Activated CD4-positive, alpha-beta T cell treated with anti-CD3 and anti-CD28 coated beads, Interleukin-2, amount 10 ng/mL, durations not matched to agents 7 days and 5 days (primary cell): ENCODE data around the gene ARHGEF26. TPM values are rescaled to one million over a fixed set of nuclear protein-coding genes. Genes with fewer than 3 reads are reported as not detected.

Source experiments
- CTCF ChIA-PET: fragments of 350-600 bp; sonication (Branson Sonifier 250); formaldehyde crosslinking; loops from one replicate; lab custom pipeline; 2021; ENCODE audit warnings: antibody characterized with exemption; lab: Charles Lee
- POLR2A ChIA-PET: fragments of 350-600 bp; sonication (Branson Sonifier 250); formaldehyde crosslinking; loops from one replicate; lab custom pipeline; 2021; ENCODE audit warnings: antibody characterized with exemption; lab: Charles Lee
- DNase-seq: peaks from one replicate; pipeline ENCODE4 v3.0.0-alpha.2; 2020
- H3K27ac Mint-ChIP-seq: one replicate; pipeline ENCODE4 v1.8.0; 2021; ENCODE audit warnings: mild to moderate bottlenecking, moderate library complexity, mixed read lengths
- H3K27me3 Mint-ChIP-seq: one replicate; pipeline ENCODE4 v1.8.0; 2021; ENCODE audit warnings: mixed read lengths
- H3K36me3 Mint-ChIP-seq: one replicate; pipeline ENCODE4 v1.8.0; 2021; ENCODE audit warnings: low read depth, mixed read lengths
- H3K4me1 Mint-ChIP-seq: one replicate; pipeline ENCODE4 v1.8.0; 2021; ENCODE audit warnings: mixed read lengths
- H3K4me3 Mint-ChIP-seq: one replicate; pipeline ENCODE4 v1.8.0; 2021; ENCODE audit warnings: mild to moderate bottlenecking, moderate library complexity, mixed read lengths
- H3K9me3 Mint-ChIP-seq: one replicate; pipeline ENCODE4 v1.8.0; 2021; ENCODE audit warnings: mixed read lengths
- total RNA-seq, 2 experiments: library from RNA; stranded (reverse); gene quantifications; one replicate each; pipeline ENCODE4 v1.2.3, GENCODE V29; 2021

ARHGEF26 gene
- total RNA-seq, 2 experiments from 2014 or later: 0.02 to 0.06 TPM

DNA sequence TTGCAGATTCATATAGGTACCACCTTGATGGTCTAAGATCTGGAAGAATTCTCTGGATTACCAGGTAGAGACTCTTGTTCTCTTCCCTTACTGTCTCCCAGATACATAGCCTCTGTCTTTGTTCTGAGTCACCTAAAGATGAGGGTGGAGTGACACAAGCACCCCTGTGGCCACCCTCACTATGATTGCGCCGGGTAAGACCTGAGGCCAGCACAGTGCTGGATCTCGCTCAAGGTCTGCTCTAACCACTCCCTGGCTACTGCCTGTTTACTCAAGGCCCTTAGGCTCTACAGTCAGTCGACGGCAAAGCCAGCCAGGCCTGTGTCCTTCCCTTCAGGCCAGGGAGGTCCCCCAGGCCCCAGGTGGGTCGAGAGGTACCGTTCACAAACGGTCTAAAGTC lies 88.3 kb downstream of the ARHGEF26 start:
- no peaks in the 10 kb centered on the region for H3K4me1 Mint-ChIP-seq
- ChIA-PET POLR2A (no interaction called here), CTCF (no interaction called here)
- H3K27ac Mint-ChIP-seq: no peak overlapping the region
- H3K9me3 Mint-ChIP-seq: no peaks in the 10 kb centered on the region
- H3K27me3 Mint-ChIP-seq: peaks cover 2% of the 10 kb centered on the region
- H3K36me3 Mint-ChIP-seq: no peaks in the 10 kb centered on the region
- no peak for DNase-seq
- no peak overlapping the region for H3K4me3 Mint-ChIP-seq

DNA sequence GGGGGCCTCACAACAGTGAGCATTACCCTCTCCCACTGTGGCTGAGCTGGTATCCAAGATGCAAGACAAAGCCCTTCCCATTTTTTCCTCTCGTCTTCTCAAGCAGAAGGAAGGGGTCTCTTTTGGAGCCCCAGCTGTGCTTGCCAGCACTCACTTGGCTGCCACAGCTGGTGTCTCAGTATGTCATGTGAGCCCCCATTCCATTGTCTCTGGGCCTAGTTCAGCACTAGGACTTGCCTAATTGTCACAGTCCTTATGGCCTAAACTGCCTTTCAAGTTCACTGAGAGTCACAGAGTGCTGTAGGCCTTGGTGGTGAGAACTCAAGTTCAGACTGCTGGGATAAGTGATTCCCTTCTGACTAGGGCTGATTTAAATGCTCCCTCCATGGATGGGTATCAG lies 89.8 kb downstream of the ARHGEF26 start:
- H3K27ac Mint-ChIP-seq: no peak overlapping the region
- H3K4me1 Mint-ChIP-seq: no peaks in the 10 kb centered on the region
- no peak for DNase-seq
- no peaks in the 10 kb centered on the region for H3K36me3 Mint-ChIP-seq
- ChIA-PET POLR2A (no interaction called here), CTCF (no interaction called here)
- no peaks in the 10 kb centered on the region for H3K9me3 Mint-ChIP-seq
- no peak overlapping the region for H3K4me3 Mint-ChIP-seq
- peaks cover 2% of the 10 kb centered on the region for H3K27me3 Mint-ChIP-seq

DNA sequence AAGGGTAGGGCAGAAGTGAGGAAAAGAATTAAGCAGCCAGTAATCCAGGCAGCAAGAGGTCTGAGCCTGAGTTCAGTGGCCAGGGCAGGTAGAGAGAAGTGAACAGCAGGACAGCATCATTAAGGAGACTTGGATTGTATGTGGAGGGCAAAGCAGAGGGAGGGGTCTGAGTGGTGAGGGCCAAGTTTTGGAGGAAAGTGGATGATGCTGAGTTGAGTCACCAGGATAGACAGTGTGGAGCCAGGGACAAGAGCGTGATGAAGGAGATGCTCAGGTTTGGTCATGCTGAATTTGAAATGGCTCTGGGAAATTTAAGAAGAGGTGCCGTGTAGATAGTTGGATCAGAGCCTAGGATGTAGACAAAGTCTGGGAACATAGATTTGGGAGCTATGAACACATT lies 93.1 kb downstream of the ARHGEF26 start:
- CTCF ChIA-PET: no interaction called here
- H3K27me3 Mint-ChIP-seq: no peaks in the 10 kb centered on the region
- POLR2A ChIA-PET: no interaction called here
- no peaks in the 10 kb centered on the region for H3K4me1 Mint-ChIP-seq
- no peak overlapping the region for H3K27ac Mint-ChIP-seq
- no peaks in the 10 kb centered on the region for H3K9me3 Mint-ChIP-seq
- no peak overlapping the region for H3K4me3 Mint-ChIP-seq
- H3K36me3 Mint-ChIP-seq: no peaks in the 10 kb centered on the region
- no peak for DNase-seq

DNA sequence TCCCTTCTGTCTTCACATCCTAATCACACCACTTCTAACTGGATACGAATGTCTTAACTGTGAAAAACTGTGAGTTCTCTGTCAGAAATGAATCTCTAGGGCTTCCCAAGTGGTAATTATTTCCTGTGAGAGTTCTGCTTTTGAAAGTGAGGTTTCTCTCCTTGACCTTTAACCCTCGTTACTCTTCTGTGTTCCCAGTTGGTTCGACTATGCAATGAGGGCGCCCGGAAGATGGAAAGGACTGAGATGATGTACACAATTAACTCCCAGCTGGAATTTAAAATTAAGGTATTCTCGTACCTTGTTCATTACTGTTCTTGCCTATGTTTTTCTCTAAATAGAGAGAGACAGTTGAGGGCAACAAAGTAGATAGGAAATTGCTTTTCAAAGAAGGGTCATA lies 96.5 kb downstream of the ARHGEF26 start:
- CTCF ChIA-PET: no interaction called here
- Mint-ChIP-seq H3K4me1 (no peaks in the 10 kb centered on the region), H3K27ac (no peak overlapping the region), H3K36me3 (no peaks in the 10 kb centered on the region), H3K4me3 (no peak overlapping the region), H3K9me3 (no peaks in the 10 kb centered on the region), H3K27me3 (peaks cover 3% of the 10 kb centered on the region)
- POLR2A ChIA-PET: no interaction called here
- DNase-seq: no peak

DNA sequence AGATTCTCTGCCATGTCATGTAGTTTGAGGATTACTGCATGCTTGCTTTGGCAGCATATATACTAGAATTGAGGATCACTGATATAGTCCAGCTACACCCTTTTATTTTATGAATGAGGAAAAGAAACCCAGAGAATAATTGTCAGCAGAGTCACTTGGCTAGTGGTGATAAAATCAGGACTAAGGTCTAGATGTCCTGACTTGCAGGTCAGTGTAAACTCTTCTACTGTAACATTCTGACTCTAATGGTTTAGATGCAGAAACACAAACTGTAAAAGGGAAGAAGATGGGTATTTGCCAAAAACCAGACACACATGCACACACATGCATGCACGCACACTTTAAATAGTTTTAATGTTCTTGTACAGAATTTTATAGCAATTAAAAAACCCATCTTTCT lies 97.5 kb downstream of the ARHGEF26 start:
- no peaks in the 10 kb centered on the region for H3K4me1 Mint-ChIP-seq
- no peaks in the 10 kb centered on the region for H3K36me3 Mint-ChIP-seq
- peaks cover 3% of the 10 kb centered on the region for H3K27me3 Mint-ChIP-seq
- H3K9me3 Mint-ChIP-seq: no peaks in the 10 kb centered on the region
- no peak for DNase-seq
- H3K4me3 Mint-ChIP-seq: no peak overlapping the region
- POLR2A ChIA-PET: no interaction called here
- CTCF ChIA-PET: no interaction called here
- H3K27ac Mint-ChIP-seq: no peak overlapping the region

DNA sequence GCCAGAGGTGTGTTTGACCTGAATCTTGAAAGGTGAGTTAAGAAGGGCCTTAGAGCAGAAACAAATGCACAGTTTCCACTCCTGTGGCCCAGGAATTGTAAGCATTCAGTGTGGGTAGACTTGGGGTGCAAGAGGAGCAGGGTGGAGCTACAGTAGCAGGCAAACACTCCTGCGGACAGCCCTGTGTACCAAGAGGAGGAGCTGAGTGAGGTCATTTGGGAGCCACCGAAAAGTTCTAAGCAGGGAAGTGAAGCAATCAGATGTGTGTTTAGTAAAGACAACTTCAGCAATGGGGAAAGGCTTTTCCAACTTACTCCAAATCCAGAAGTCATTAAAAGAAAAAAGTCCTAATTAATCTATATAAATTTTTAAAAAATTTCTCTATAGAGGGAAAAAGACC lies 99.3 kb downstream of the ARHGEF26 start:
- Mint-ChIP-seq H3K9me3 (no peaks in the 10 kb centered on the region), H3K27me3 (peaks cover 6% of the 10 kb centered on the region), H3K4me1 (no peaks in the 10 kb centered on the region), H3K27ac (no peak overlapping the region), H3K4me3 (no peak overlapping the region), H3K36me3 (no peaks in the 10 kb centered on the region)
- DNase-seq: no peak
- POLR2A ChIA-PET: no interaction called here
- CTCF ChIA-PET: no interaction called here

DNA sequence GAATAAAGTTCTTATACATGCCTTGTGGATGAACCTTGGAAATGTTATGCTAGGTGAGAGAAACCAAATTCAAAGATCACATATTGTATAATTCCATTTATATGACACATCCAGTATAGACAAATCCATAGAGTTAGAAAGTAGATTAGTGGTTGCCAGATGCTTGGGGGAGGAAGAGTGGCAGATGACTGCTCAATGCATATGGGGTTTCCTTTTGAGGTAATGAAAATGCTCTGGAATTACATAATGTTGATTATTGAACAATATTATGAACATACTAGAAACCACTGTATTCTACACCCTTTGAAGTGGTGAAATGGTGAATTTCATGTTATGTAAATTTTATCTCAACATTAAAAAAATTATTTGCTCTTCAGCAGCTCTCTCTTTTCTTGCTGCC lies 102.3 kb downstream of the ARHGEF26 start:
- no peak for DNase-seq
- no peak overlapping the region for H3K27ac Mint-ChIP-seq
- H3K27me3 Mint-ChIP-seq: peaks cover 19% of the 10 kb centered on the region
- no peak overlapping the region for H3K4me3 Mint-ChIP-seq
- ChIA-PET POLR2A (no interaction called here), CTCF (no interaction called here)
- H3K9me3 Mint-ChIP-seq: no peaks in the 10 kb centered on the region
- H3K4me1 Mint-ChIP-seq: no peaks in the 10 kb centered on the region
- no peaks in the 10 kb centered on the region for H3K36me3 Mint-ChIP-seq

DNA sequence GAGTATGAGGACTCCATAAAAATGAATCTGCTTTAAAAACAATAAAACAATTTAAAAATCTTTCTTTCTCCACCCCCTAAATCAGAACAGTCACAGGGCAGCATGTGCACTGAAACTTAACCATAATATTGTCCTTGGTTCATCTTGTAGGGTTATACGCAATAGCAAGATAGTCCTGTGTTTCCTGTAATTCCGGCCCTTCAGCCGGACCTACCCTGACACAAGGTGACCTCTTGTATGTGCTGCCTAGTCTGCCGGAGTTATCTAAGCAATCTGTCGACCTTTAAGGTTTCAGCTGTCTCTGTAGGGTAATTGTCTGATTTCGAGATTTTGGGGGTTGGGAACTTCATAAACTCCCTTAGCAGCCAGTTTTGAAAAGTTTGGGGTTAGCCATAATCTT lies 103.2 kb downstream of the ARHGEF26 start:
- Mint-ChIP-seq H3K36me3 (no peaks in the 10 kb centered on the region), H3K9me3 (no peaks in the 10 kb centered on the region), H3K4me3 (no peak overlapping the region), H3K4me1 (no peaks in the 10 kb centered on the region), H3K27me3 (peaks cover 19% of the 10 kb centered on the region), H3K27ac (no peak overlapping the region)
- POLR2A ChIA-PET: no interaction called here
- DNase-seq: no peak
- CTCF ChIA-PET: no interaction called here

DNA sequence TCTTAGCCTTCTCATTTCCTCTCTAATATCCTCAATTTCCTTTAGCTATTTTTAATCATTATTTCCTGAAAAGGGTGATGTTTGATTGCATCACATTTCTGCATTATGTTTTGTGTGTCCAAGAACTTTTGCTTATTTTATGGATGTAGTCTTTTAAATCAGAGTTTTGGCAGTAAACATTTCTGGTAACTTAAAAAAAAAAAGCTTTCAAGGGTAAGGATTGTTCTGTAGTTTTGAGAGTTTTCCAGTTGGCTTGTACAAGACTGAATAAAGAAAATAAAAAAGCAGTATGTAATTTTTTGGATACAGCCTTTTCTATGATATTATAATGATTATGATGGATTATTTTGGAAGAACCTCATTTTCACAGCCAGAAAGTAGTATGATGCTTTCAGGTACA lies 103.7 kb downstream of the ARHGEF26 start:
- Mint-ChIP-seq H3K27ac (no peak overlapping the region), H3K4me3 (no peak overlapping the region), H3K27me3 (peaks cover 19% of the 10 kb centered on the region), H3K4me1 (no peaks in the 10 kb centered on the region), H3K36me3 (no peaks in the 10 kb centered on the region), H3K9me3 (no peaks in the 10 kb centered on the region)
- CTCF ChIA-PET: no interaction called here
- no peak for DNase-seq
- POLR2A ChIA-PET: no interaction called here

DNA sequence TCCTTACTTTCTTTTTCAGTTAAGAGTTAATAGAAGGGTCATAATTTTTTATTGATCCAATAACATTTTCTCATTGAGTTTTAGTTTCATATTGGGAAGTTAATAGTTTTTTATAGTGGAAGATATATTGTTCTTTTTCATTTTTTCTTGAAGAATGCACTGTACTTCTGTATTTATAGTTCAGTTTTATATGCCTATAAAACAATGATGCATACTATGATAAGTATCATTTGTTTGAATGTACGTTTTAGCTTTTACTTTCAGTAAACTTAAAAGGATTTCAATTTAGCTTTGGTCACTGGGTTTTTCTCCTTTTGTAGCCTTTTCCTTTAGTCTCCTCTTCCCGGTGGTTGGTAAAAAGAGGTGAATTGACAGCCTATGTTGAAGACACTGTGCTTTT lies 104.3 kb downstream of the ARHGEF26 start:
- Mint-ChIP-seq H3K9me3 (no peaks in the 10 kb centered on the region), H3K4me1 (no peaks in the 10 kb centered on the region), H3K4me3 (no peak overlapping the region), H3K36me3 (no peaks in the 10 kb centered on the region), H3K27ac (no peak overlapping the region), H3K27me3 (peaks cover 19% of the 10 kb centered on the region)
- DNase-seq: no peak
- POLR2A ChIA-PET: no interaction called here
- CTCF ChIA-PET: no interaction called here

DNA sequence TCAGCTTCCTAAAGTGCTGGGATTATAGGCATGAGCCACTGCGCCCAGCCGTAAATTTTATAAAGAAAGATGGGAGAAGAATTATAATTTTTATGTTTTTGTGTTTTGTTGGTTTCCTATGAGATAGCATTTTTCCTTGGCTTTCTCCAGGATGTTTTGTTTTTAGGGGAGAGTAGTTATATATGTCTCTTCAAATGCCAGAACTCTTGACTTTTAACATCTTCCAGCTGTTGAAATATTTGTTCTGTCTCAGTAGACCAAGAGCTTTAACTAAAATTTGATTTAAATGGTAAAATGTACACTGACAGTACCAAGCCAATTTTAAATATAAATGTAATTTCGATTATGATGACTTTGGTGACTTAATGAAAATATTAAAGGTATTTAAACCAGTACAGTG lies 106.3 kb downstream of the ARHGEF26 start:
- POLR2A ChIA-PET: no interaction called here
- no peak overlapping the region for H3K4me3 Mint-ChIP-seq
- peaks cover 18% of the 10 kb centered on the region for H3K27me3 Mint-ChIP-seq
- CTCF ChIA-PET: interaction anchor here (0.7 kb wide), 1 partner anchor 10 kb away, joined by 3 read pairs; no protein-coding TSS in a partner anchor
- no peaks in the 10 kb centered on the region for H3K4me1 Mint-ChIP-seq
- no peaks in the 10 kb centered on the region for H3K36me3 Mint-ChIP-seq
- H3K9me3 Mint-ChIP-seq: no peaks in the 10 kb centered on the region
- no peak overlapping the region for H3K27ac Mint-ChIP-seq
- DNase-seq: no peak

DNA sequence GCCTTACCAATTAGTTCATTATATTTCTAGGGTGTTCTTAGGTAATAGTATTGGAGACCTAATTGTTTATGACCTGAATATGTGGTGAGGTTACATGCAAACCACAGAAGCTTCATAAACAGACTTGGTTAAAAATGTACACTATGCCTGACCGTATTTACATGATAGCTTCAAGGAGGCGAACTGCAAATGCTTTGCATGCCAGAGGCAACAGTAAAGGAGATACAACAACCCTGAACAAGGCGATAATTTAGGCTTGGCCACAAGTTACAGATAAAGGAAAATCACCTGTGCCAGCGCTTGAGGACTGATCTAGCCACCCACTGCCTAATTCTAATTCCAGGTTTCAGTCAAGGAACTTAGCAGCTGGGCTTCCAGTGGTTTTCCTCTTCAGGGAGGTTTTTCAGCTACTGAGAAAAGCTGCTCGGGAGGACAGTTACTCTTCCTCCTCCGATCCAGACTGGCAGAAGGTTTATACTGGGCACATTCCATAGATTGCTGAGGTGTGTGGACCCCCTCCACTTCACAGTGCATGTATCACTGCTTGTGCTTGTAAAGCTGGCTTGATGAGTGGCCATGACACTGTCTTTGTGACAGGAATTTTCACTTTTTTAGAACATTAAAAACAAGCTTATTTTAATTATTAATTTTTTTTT lies 107.5 kb downstream of the ARHGEF26 start:
- ChIA-PET CTCF (no interaction called here), POLR2A (no interaction called here)
- H3K9me3 Mint-ChIP-seq: no peaks in the 10 kb centered on the region
- no peak overlapping the region for H3K4me3 Mint-ChIP-seq
- no peak for DNase-seq
- H3K36me3 Mint-ChIP-seq: no peaks in the 10 kb centered on the region
- H3K27me3 Mint-ChIP-seq: peaks cover 16% of the 10 kb centered on the region
- no peak overlapping the region for H3K27ac Mint-ChIP-seq
- H3K4me1 Mint-ChIP-seq: no peaks in the 10 kb centered on the region

DNA sequence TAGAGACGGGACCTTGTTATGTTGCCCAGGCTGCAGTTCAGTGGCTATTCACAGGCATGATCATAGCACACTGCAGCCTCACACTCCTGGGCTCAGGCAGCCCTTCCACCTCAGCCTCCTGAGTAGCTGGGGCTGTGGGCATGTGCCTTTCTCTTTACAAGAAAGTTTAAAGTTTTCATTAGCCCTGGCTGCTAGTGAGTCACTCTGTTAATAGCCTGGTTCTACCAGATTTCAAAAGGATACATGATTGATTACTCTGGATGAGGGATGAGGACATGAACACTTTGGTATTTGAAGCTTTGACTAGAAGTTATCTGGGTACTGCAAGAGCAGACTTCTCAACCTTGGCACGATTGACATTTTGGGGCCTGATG lies 108.0 kb downstream of the ARHGEF26 start:
- Mint-ChIP-seq H3K27me3 (peaks cover 16% of the 10 kb centered on the region), H3K9me3 (no peaks in the 10 kb centered on the region), H3K36me3 (no peaks in the 10 kb centered on the region), H3K27ac (no peak overlapping the region), H3K4me3 (no peak overlapping the region), H3K4me1 (no peaks in the 10 kb centered on the region)
- ChIA-PET CTCF (no interaction called here), POLR2A (no interaction called here)
- no peak for DNase-seq

DNA sequence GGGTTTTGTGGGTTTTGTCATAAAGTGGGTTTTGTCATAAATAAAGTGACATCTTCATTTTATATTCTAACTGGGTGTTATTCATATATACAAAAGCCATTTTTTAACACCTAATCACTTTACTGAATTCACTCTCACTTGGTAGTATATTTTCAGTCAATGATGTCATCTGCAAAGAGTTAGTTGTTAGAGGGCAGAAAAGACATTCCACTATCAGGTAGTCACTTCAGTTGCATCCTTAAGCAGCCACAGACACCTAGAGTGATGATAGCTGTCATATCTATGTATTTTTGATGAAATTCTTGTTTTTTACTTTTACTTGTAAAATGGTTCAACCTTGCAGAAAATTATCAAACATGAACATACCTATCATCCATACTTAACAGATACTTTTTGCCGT lies 114.1 kb downstream of the ARHGEF26 start:
- no peak for DNase-seq
- Mint-ChIP-seq H3K4me3 (no peak overlapping the region), H3K27me3 (no peaks in the 10 kb centered on the region), H3K9me3 (no peaks in the 10 kb centered on the region), H3K4me1 (no peaks in the 10 kb centered on the region), H3K36me3 (no peaks in the 10 kb centered on the region), H3K27ac (no peak overlapping the region)
- CTCF ChIA-PET: no interaction called here
- POLR2A ChIA-PET: no interaction called here
